Measurements from ENCODE around the gene STXBP3.

GRCh38 chr1:108779455-108779854, 33.0 kb downstream of the STXBP3 start:
- TF ChIP-seq USF2 (IDR thresholded peaks at IDR 0.05; ENCODE audit: low read length) (no peak), SIN3A (conservative IDR thresholded peaks at IDR 0.05 in 1 of 2, IDR thresholded peaks at IDR 0.05 in 1 of 2; ENCODE audit: low read depth in 1 of 2, low read length in 2 of 2) (no peak), CTCF (IDR thresholded peaks at IDR 0.05; ENCODE audit: control extremely low read depth in 1 of 3, insufficient read depth in 1 of 3, low read depth in 1 of 3, low read length in 3 of 3) (no peak), TAF1 (IDR thresholded peaks at IDR 0.05; ENCODE audit: low read depth, low read length) (no peak), SUZ12 (IDR thresholded peaks at IDR 0.05; ENCODE audit: low read length) (no peak), ZNF274 (IDR thresholded peaks at IDR 0.05; ENCODE audit: borderline replicate concordance, extremely low read depth, low read length) (no peak), RAD21 (IDR thresholded peaks at IDR 0.05 in 1 of 2, conservative IDR thresholded peaks at IDR 0.05 in 1 of 2; ENCODE audit: low read depth in 2 of 2, low read length in 2 of 2) (no peak), POLR2AphosphoS5 (IDR thresholded peaks at IDR 0.05; ENCODE audit: low read depth, low read length) (no peak), TBP (IDR thresholded peaks at IDR 0.05; ENCODE audit: low read depth, low read length) (no peak), BRCA1 (IDR thresholded peaks at IDR 0.05; ENCODE audit: low read depth, low read length) (no peak), SP1 (IDR thresholded peaks at IDR 0.05; ENCODE audit: low read depth, low read length) (no peak), ATF2 (IDR thresholded peaks at IDR 0.05; ENCODE audit: low read length) (no peak), RFX5 (IDR thresholded peaks at IDR 0.05; ENCODE audit: borderline replicate concordance, low read depth, low read length) (no peak)
- TF ChIP-seq, protein P1, sequence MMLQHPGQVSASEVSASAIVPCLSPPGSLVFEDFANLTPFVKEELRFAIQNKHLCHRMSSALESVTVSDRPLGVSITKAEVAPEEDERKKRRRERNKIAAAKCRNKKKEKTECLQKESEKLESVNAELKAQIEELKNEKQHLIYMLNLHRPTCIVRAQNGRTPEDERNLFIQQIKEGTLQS (IDR thresholded peaks at IDR 0.05; ENCODE audit: insufficient read depth, low read depth, low read length): no peak
